HepG2 (cell line): ENCODE results near the gene ZDHHC14. TPM values are rescaled to one million over a fixed set of nuclear protein-coding genes. Genes with fewer than 3 reads are reported as not detected.

Experiments used
- ATF1 ChIP-seq: IDR thresholded peaks from 2 replicates; pipeline ENCODE4 v1.6.1; 2016; ENCODE audit warnings: mild to moderate bottlenecking, control low read depth
- EEA1 ChIP-seq: sonication (generic); formaldehyde crosslinking; IDR thresholded peaks from 2 replicates; pipeline ENCODE4 v1.5.1; 2020; ENCODE audit warnings: mild to moderate bottlenecking, missing genetic modification reagents, borderline replicate concordance
- GTF3A ChIP-seq: sonication (generic); formaldehyde crosslinking; conservative IDR thresholded peaks from 2 replicates; pipeline ENCODE4 v1.4.0; 2020; ENCODE audit warnings: mild to moderate bottlenecking, missing genetic modification reagents
- HHEX ChIP-seq: IDR thresholded peaks from 2 replicates; pipeline ENCODE4 v1.6.1; 2016; ENCODE audit warnings: control low read depth
- KLF11 ChIP-seq: IDR thresholded peaks from 2 replicates; pipeline ENCODE4 v1.6.1; 2016; ENCODE audit warnings: missing compliant biosample characterization
- LRRFIP1 ChIP-seq: sonication (generic); formaldehyde crosslinking; conservative IDR thresholded peaks from 2 replicates; pipeline ENCODE4 v1.4.0; 2020; ENCODE audit warnings: missing genetic modification reagents
- ZNF546 ChIP-seq: sonication (generic); formaldehyde crosslinking; conservative IDR thresholded peaks from 2 replicates; pipeline ENCODE4 v1.8.1; 2023; ENCODE audit warnings: mild to moderate bottlenecking, missing genetic modification reagents
- polyA plus RNA-seq, 8 experiments: library from polyadenylated mRNA; depleted of rRNA in 3 of 8; stranded (reverse) in 7 of 8; unstranded in 1 of 8; fragments of >200 nt; fragmentation: Illumina TruSeq in 4 of 8; extraction: Trizol in 4 of 8; gene quantifications; 2 replicates each; pipeline versions ENCODE4 v1.2.1 to v1.2.3, GENCODE V29; 2011 to 2016; ENCODE audit warnings: low read depth in 4 of 8, missing spikeins in 1 of 8, mixed read lengths in 1 of 8; ENCODE audit not compliant: insufficient read depth in 1 of 8
- total RNA-seq, 5 experiments: library from RNA; depleted of rRNA; stranded (reverse); fragments of >200 nt; fragmentation: Illumina TruSeq; extraction: Trizol; gene quantifications; 2 replicates each; pipeline ENCODE4 v1.2.3, GENCODE V29; 2016; ENCODE audit warnings: low read depth in 1 of 5
- TF ChIP-seq, protein P1 (sequence below), 2 experiments: sonication (generic) in 1 of 2; formaldehyde crosslinking in 1 of 2; IDR thresholded peaks; 2 replicates each; pipeline versions ENCODE4 v1.4.0 to v1.6.1; 2016 to 2020; ENCODE audit warnings: borderline replicate concordance in 1 of 2, low read depth in 1 of 2, mild to moderate bottlenecking in 1 of 2, missing genetic modification reagents in 1 of 2
- TF ChIP-seq, protein P2 (sequence below): sonication (generic); formaldehyde crosslinking; IDR thresholded peaks from 2 replicates; pipeline ENCODE4 v1.8.0; 2022; ENCODE audit warnings: missing genetic modification reagents, mild to moderate bottlenecking, borderline replicate concordance
- TF ChIP-seq, protein P3 (sequence below): sonication (generic); formaldehyde crosslinking; IDR thresholded peaks from 2 replicates; pipeline ENCODE4 v1.4.0; 2020; ENCODE audit warnings: missing genetic modification reagents
- TF ChIP-seq, protein P4 (sequence below): IDR thresholded peaks from 2 replicates; pipeline ENCODE4 v1.6.1; 2012; ENCODE audit warnings: low read length, improper control_type of control experiment

Gene ZDHHC14
- total and polyA plus RNA-seq, 2 of the 13 experiments (the other 11 are each of a cell fraction or from before 2014, with no cell fraction given) = 3.7 to 9.5 TPM

- TF ChIP-seq, protein P1, sequence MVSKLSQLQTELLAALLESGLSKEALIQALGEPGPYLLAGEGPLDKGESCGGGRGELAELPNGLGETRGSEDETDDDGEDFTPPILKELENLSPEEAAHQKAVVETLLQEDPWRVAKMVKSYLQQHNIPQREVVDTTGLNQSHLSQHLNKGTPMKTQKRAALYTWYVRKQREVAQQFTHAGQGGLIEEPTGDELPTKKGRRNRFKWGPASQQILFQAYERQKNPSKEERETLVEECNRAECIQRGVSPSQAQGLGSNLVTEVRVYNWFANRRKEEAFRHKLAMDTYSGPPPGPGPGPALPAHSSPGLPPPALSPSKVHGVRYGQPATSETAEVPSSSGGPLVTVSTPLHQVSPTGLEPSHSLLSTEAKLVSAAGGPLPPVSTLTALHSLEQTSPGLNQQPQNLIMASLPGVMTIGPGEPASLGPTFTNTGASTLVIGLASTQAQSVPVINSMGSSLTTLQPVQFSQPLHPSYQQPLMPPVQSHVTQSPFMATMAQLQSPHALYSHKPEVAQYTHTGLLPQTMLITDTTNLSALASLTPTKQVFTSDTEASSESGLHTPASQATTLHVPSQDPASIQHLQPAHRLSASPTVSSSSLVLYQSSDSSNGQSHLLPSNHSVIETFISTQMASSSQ (IDR thresholded peaks at IDR 0.05; ENCODE audit: low read depth) = peak; percentile 41; the same call in 1 of the 2 replicates
- TF ChIP-seq, protein P1 (CRISPR knock-in tag; IDR thresholded peaks at IDR 0.05; ENCODE audit: borderline replicate concordance) = peak; percentile 95
- TF ChIP-seq ZNF546 (CRISPR knock-in tag) = peak; percentile 99
- TF ChIP-seq KLF11 (CRISPR knock-in tag) = peak; percentile 92
- peak; percentile 89 for TF ChIP-seq HHEX (CRISPR knock-in tag)
- TF ChIP-seq, protein P2, sequence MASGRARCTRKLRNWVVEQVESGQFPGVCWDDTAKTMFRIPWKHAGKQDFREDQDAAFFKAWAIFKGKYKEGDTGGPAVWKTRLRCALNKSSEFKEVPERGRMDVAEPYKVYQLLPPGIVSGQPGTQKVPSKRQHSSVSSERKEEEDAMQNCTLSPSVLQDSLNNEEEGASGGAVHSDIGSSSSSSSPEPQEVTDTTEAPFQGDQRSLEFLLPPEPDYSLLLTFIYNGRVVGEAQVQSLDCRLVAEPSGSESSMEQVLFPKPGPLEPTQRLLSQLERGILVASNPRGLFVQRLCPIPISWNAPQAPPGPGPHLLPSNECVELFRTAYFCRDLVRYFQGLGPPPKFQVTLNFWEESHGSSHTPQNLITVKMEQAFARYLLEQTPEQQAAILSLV (CRISPR knock-in tag) = peak; percentile 96
- peak; percentile 77; the same call in 1 of the 2 replicates for TF ChIP-seq EEA1 (CRISPR knock-in tag)
- TF ChIP-seq GTF3A = peak; percentile 88; the same call in 1 of the 2 replicates
- peak; percentile 80 for TF ChIP-seq ATF1 (CRISPR knock-in tag)
- TF ChIP-seq, protein P3, sequence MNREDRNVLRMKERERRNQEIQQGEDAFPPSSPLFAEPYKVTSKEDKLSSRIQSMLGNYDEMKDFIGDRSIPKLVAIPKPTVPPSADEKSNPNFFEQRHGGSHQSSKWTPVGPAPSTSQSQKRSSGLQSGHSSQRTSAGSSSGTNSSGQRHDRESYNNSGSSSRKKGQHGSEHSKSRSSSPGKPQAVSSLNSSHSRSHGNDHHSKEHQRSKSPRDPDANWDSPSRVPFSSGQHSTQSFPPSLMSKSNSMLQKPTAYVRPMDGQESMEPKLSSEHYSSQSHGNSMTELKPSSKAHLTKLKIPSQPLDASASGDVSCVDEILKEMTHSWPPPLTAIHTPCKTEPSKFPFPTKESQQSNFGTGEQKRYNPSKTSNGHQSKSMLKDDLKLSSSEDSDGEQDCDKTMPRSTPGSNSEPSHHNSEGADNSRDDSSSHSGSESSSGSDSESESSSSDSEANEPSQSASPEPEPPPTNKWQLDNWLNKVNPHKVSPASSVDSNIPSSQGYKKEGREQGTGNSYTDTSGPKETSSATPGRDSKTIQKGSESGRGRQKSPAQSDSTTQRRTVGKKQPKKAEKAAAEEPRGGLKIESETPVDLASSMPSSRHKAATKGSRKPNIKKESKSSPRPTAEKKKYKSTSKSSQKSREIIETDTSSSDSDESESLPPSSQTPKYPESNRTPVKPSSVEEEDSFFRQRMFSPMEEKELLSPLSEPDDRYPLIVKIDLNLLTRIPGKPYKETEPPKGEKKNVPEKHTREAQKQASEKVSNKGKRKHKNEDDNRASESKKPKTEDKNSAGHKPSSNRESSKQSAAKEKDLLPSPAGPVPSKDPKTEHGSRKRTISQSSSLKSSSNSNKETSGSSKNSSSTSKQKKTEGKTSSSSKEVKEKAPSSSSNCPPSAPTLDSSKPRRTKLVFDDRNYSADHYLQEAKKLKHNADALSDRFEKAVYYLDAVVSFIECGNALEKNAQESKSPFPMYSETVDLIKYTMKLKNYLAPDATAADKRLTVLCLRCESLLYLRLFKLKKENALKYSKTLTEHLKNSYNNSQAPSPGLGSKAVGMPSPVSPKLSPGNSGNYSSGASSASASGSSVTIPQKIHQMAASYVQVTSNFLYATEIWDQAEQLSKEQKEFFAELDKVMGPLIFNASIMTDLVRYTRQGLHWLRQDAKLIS = peak; percentile 73; the same call in 1 of the 2 replicates
- TF ChIP-seq, protein P4, sequence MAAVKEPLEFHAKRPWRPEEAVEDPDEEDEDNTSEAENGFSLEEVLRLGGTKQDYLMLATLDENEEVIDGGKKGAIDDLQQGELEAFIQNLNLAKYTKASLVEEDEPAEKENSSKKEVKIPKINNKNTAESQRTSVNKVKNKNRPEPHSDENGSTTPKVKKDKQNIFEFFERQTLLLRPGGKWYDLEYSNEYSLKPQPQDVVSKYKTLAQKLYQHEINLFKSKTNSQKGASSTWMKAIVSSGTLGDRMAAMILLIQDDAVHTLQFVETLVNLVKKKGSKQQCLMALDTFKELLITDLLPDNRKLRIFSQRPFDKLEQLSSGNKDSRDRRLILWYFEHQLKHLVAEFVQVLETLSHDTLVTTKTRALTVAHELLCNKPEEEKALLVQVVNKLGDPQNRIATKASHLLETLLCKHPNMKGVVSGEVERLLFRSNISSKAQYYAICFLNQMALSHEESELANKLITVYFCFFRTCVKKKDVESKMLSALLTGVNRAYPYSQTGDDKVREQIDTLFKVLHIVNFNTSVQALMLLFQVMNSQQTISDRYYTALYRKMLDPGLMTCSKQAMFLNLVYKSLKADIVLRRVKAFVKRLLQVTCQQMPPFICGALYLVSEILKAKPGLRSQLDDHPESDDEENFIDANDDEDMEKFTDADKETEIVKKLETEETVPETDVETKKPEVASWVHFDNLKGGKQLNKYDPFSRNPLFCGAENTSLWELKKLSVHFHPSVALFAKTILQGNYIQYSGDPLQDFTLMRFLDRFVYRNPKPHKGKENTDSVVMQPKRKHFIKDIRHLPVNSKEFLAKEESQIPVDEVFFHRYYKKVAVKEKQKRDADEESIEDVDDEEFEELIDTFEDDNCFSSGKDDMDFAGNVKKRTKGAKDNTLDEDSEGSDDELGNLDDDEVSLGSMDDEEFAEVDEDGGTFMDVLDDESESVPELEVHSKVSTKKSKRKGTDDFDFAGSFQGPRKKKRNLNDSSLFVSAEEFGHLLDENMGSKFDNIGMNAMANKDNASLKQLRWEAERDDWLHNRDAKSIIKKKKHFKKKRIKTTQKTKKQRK = no peak
- TF ChIP-seq LRRFIP1 (CRISPR knock-in tag) = no peak
Measured at GRCh38 chr6:157531169-157531985, 150.4 kb downstream of the ZDHHC14 start (continued).
